Left cardiac atrium (tissue), 4 donors: ENCODE measurements around the gene PRSS35. TPM values are rescaled to one million over a fixed set of nuclear protein-coding genes. Genes with fewer than 3 reads are reported as not detected.
"Not testable (repeated sequence)": the region's sequence is repeated elsewhere in the genome, so short reads cannot be mapped to it uniquely, and the experiment has no call there.

ENCODE experiments used
- ATAC-seq, 2 donors: fragments of 200-7000 bp; cut with Tn5 transposase; one replicate each; pipeline ENCODE4 v1.9.1; 2020; ENCODE audit warnings: mild to moderate bottlenecking in 2 of 2, moderate library complexity in 2 of 2
- DNase-seq: peaks from one replicate; pipeline ENCODE4 v3.0.0-alpha.2; 2020
- intact Hi-C, 2 donors: fragments of 100-400 bp; cut with DNase I; formaldehyde crosslinking; loops; one replicate each; pipeline versions ENCODE4 v1.14.1 to v1.15.1; 2022 to 2023
- long read RNA-seq: library from polyadenylated mRNA; unstranded; transcript quantifications from one replicate; pipeline ENCODE4 v2.0.0, GENCODE V29; 2021
- total RNA-seq, 2 donors: library from RNA; stranded (reverse); fragmentation: NEBNext Ultra II Directional; extraction: Animal tissue kit (Norgen Biotek cat#: 25700); gene quantifications; one replicate each; pipeline ENCODE4 v1.2.1, GENCODE V29; 2021
- donor health status: DM: no; HTN: yes; CAD: no.
- donor health status: DM: no; HTN: yes; CAD: no; lungs with severe emphysema.
- donor health status: DM: yes; HTN: yes; CAD: no.
- donor health status: Dilated cardiomyopathy.

PRSS35 gene, protein sequence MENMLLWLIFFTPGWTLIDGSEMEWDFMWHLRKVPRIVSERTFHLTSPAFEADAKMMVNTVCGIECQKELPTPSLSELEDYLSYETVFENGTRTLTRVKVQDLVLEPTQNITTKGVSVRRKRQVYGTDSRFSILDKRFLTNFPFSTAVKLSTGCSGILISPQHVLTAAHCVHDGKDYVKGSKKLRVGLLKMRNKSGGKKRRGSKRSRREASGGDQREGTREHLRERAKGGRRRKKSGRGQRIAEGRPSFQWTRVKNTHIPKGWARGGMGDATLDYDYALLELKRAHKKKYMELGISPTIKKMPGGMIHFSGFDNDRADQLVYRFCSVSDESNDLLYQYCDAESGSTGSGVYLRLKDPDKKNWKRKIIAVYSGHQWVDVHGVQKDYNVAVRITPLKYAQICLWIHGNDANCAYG
- total RNA-seq = 1 to 10 TPM in 1 of 2 donors, under 1 TPM in 1; 0.94 to 2.5 TPM
- long read RNA-seq, partial matches to known transcripts = 0 of 1 reads
- long read RNA-seq, other reads (novel, unspliced or antisense) = 1 of 1 reads

DNA sequence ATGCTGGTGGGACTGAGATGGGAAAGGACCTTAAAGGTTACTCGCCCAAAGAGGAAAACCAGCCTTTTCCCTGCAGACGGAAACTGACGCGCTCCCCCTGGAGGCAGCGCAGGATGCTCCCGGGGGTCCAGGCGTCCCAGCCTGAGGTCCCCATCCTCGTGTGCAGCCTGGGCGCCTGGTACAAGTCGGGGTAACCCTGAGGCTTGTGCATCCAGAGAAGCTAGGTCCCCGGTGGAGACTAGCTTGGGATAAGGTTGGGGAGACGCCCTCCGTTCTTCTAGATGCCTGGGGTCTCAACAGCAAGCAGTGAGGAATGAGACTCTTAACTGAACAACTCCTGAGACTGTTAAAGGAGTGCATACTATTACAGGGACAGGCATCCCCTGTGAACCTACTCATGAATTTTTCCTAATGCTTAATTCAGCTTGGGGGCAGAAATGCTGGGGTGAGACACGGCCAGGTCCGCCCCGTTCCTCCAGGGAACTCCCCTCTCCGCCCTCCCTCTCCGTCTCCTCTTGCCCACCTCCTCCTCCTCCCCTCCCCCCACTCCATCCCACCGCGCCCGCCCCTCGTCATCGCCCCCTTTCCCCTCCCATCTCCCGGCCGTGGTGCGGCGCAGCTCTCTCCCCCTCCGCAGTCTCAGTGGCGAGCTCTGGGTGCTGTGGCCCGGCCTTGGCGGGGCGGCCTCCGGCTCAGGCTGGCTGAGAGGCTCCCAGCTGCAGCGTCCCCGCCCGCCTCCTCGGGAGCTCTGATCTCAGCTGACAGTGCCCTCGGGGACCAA, at the start of gene PRSS35:
PRSS35 (plus strand) TSS at position 634 of the 781 bp plus-strand sequence. CDS start 10,908 bp downstream, outside the sequence.
- ATAC-seq = peak; percentile 90 to 94
- intact Hi-C loops = loop anchor here (2.0 to 10.0 kb wide), 3 partner anchors 93 to 437 kb away; no protein-coding TSS in a partner anchor
- peak; percentile 59 for DNase-seq

DNA sequence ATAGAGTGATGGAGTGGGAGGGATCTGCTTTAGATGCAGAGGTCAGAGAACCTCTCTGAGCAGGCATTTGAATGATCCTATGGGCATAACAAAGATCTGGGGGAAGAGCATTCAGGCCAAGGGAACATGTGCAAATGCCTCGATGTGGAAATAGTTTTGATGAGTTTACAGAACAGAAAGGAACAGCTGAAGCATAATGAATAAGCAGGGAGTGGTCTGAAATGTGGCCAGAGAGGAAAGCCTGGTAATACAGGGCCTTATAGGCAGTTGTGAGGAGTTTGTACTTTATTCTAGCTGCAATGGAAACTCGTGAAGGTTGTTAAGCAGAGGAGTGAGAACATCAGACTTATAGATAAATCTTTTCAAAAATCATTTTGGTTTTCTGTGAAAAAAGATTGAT, 48.4 kb upstream of the PRSS35 start:
- no peak for DNase-seq
- ATAC-seq = peak in 1 of 2 donors; percentile 43
- intact Hi-C loops = no loop called here

DNA sequence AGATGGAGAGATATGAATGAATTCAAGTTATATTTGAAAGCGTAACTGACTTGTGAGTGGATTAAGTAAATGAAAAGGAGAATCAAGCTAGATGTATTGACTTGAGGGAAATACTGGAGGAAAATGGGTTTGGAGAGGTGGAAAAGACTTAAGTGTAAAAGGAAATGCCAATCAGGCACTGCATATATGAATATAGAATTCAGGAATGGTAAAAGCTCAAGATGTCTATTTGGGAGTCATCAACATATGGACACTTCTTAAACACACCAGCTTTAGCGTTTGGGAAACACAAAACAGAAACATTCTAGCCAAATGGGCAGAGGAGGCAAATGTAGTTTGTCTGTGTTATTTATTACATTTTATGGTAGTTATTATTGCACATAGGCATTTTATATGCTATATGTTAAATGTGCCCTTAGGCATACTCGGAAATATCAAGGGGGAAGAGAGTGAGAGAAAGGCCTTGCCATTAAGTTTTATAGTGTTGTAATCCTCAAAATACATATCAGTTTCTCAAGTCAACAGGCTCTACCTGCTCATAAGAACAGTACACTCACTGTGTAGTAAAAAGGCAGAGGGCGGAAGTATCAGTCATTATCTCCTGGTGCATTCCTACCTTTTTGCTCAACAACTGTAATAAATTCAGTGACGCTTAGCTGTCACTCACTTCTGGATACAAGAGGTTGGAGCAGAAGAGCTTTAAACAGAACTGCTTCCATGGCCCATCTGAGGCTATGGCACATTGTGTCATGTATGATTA, 47.8 kb upstream of the PRSS35 start:
- ATAC-seq (no peak), DNase-seq (no peak)
- intact Hi-C loops = no loop called here

DNA sequence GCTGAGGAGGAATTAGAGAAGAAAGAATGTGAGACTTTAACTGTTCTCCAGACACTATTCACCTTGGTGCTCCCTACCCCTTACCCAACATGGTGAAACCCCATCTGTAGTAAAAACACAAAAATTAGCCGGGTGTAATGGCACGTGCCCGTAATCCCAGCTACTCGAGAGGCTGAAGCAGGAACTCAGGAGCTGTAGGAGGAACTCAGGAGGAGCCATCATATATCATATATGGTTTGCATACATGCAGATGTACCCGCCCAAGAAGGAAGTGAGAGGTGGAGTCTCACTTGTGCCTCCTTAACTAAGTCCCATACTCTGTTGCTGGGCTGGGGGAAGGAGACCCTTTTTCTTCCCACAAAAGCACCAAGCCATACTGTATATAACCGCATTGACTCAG, 46.0 kb upstream of the PRSS35 start:
- ATAC-seq (no peak), DNase-seq (no peak)
- intact Hi-C loops = no loop called here

DNA sequence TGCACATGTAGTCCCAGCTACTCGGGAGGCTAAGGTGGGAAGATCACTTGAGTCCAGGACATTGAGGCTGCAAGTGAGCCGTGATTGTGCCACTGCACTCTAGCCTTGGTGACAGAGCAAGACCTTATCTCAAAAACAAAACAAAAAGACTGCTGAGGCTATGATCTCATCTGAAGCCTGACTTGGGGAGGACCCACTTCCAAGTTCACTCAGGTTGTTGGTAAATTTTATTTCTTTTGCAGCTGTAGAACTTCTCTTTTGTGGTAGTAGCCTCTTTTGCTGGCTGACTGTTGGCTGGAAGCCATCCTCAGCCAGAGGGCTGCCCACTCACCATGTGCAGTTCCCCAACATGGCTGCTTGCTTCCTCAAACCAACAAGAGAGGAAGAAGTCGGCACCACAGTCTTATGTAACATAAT, 44.7 kb upstream of the PRSS35 start:
- intact Hi-C loops = no loop called here
- ATAC-seq (peak; percentile 58 to 81), DNase-seq (peak; percentile 33)

DNA sequence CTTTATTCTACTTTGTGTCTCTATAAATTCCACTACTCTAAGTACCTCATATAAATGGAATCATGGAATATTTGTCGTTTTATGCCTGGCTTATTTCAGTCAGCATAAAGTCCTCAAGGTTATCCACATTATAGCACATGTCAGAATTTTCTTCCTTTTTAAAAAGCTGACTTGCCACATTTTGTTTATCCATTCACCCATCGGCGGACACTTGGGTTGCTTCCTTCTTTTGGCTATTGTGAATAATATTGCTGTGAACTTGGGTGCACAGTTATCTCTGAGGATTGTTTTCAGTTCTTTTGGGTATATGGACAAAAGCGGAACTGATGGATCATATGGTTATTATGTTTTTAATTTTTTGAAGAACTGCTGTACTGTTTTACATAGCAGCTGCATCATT, 42.3 kb upstream of the PRSS35 start:
- DNase-seq = no peak
- intact Hi-C loops = no loop called here
- peak in 1 of 2 donors; percentile 16 for ATAC-seq

DNA sequence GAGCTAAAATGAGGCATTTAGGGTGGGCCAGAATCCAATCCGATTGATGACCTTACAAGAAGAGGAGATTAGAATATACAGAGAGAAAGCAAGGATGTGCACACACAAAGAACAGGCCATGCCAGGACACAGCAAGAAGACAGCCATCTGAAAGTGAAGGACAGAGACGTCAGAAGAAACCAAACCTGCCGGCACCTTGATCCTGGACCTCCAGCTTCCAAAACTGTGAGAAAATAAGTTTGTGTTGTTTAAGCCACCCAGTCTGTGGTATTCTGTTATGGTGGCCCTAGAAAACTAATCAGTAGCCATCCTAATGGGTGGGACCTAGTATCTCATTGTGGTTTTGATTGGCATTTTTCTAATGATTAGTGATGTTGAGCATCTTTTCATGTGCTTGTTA, 41.7 kb upstream of the PRSS35 start:
- intact Hi-C loops = no loop called here
- DNase-seq (no peak), ATAC-seq (no peak)

DNA sequence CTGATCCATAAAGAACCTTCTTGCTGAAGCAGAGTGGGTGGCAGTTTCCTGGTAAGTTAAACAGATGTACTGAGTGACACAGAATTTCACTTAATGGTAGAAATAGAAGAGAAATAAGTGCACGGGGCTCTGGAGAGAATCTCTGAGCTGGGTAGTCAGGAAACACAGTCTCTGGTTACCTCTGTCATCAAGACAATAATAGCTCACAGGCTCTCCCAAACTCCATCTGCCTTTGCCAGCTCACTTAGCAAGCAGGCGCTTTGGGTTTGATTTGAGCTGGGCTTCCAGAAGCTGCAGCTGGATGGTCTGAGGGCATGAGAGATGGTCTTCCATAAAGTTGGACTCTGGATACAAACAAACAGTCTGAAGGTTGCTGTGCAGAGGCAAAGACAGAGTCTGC, 39.6 kb upstream of the PRSS35 start:
- ATAC-seq (peak in 1 of 2 donors; percentile 64), DNase-seq (no peak)
- intact Hi-C loops = no loop called here

DNA sequence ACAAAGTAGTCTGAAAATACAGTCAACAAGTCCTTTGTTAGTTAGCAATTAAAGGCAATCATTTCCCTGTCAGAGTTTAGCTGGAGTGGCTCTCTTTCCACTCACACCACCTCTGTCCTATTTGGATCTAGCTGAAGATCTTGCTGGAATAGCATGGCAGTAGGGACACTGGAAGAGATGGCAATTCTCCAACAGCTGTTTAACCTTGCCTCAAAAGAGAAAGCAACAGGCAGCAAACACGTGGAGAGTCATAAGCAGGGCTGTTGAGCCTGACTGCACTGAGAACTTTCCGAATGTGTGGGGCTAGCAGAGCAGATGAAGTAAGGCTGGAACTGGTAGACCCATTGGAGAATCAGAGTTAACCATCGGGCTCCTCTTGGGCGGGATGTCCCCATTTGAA, 38.0 kb upstream of the PRSS35 start:
- intact Hi-C loops = no loop called here

DNA sequence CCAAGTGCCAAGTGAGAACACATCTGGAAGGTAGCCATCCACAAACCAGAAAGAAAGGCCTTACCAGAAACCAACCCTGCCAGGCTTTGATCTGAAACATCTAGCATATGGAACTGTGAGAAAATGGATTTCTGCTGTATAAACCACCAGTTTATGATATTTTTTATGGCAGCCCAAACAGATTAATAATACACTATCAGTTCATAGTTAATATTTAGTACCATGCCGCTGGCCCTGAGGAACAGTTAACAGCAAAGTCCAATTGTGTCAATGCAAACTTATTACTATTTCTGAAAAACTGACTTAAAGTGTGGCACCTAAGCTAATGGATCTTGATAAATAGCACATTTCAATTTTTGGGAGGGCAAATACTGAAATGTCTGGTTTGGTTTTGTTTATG, 35.4 kb upstream of the PRSS35 start:
- no peak for ATAC-seq
- no peak for DNase-seq
- intact Hi-C loops = no loop called here

More for the DNA sequence above, 38.0 kb upstream of the PRSS35 start:
- DNase-seq = no peak
- peak; percentile 36 to 84 for ATAC-seq

DNA sequence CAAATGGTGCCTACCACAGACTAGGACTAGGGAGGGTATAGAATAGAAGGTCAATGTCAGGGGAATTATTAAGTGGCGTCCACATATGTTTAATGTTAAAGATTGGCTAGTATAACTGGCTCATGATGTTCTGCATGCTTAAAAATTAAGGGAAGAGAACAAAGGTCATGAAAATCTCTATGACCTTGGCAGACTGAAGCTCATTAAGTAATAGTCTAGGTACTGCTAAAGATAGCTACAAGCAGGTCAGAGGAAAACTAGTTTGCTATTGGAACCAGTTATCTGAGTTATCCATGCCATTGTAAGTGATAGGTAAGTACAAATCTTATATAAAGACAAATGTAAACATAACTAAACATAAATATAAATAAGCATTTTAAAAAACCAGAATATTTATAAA, 32.9 kb upstream of the PRSS35 start:
- DNase-seq = no peak
- intact Hi-C loops = no loop called here
- ATAC-seq = no peak

DNA sequence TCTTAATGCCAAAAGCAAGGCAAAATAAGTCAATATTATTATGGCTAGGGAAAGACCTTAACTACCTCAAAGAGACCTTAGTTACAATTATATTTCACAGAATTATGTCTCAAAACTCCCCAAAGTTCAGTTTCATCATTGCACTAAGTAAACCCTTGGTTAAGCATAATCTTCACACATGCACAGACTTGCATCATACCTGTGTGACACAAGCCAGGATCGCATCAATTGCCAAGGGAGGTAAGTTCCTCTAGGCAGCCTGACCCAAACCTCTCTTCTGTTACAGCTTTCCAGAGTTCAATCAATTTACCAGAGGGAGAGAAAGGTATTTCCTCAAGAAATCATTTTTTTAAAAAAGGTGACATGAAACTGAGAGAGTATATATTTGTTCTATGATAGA, 31.9 kb upstream of the PRSS35 start:
- intact Hi-C loops = no loop called here
- no peak for DNase-seq
- ATAC-seq = peak in 1 of 2 donors; percentile 73

DNA sequence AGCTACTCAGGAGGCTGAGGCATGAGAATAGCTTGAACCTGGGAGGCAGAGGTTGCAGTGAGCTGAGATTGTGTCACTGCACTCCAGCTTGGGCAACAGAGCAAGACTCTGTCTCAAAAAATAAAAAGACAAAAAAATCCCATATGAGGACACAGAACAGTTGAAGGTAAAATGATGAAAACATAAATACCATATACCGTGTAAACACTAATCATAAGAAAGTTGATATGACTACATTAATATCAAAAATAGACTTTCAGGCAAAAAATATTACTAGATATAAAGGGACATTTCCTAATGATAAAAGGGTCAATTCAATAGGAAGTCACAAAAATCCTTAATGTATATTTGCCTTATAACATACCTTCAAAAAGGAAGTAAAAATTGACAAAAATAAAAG, 30.4 kb upstream of the PRSS35 start:
- DNase-seq, ATAC-seq, intact Hi-C loops: not testable (repeated sequence)

DNA sequence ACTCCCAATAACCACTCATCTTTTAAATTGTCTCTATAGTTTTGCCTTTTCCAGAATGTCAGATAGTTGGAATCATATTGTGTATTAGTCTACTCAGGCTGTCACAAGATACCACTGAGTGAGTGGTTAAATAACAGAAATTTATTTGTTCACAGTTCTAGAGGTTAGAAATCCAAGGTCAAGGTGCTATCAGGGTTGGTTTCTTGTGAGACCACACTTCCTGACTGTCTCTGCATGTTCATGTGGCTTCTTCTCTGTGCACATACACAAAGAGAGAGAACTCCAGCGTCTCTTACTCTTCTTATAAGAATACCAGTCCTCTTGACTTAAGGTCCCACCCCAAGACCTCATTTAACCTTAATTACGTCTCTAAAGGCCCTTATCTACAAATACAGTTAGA, 23.9 kb upstream of the PRSS35 start:
- intact Hi-C loops = no loop called here
- no peak for DNase-seq
- ATAC-seq = no peak

DNA sequence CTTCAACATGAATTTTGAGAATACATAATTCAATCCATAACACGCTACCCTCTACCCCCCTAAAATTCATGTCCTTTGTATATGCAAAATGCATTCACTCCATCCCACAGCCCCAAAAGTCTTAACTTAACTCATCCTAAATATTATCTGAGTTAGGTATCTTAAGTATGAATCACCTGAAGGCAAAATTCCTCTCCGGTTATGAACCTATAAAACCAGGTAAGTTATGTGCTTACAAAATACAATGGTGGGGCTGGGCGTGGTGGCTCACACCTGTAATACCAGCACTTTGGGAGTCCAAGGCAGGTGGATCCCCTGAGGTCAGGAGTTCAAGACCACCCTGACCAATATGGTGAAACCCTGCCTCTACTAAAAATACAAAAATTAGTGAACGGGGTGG, 23.5 kb upstream of the PRSS35 start:
- DNase-seq = no peak
- intact Hi-C loops = no loop called here

DNA sequence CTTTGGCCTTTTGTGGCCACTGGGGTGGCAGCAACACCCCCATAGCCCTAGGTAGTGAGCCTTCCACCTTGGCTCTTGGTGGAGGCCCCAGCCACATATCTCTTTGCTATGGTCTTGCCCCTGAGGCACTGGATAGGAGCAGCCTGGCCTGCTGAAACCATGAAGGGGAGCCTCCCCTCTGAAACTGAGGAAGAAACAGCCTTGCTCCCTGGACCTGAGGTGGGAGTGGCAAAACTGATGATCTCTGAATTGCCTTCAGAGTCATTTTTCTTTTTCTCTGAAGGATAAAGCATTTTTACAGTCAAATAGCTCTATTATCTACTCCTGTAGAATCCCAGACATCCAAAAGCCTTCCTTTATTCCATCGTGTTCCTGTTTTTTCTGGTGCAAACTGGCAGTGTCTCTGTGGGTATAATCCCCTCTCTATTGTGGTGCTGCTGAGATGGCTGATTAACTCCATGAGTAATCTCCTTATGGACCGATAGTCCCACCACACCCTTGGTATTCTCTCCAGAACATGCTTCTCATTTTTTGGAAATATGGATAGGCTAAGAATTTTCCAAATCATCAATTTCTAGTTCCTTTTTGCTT, 22.0 kb upstream of the PRSS35 start:
- intact Hi-C loops = no loop called here
- DNase-seq (no peak), ATAC-seq (no peak)

More for the DNA sequence above, 23.5 kb upstream of the PRSS35 start:
- ATAC-seq = no peak

DNA sequence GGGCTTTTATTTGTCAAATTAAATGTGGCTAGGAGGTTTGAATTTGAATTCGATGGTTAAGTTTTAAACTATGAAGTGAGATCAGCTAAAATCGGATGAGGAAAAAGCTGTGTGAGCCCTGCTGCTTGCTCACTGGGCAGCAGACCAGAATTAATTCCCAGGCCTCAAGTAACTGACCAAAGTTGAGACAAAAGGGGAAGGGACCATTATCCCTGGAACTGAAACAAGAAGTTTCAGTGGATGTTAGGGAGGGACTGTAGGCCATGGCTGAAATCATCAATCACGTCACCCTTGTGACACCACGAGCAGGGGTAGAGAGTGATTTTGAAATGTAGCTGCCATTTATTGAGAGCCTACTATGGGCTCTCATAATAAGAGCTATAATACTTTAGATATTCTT, 7.0 kb upstream of the PRSS35 start:
- DNase-seq (peak; percentile 24), ATAC-seq (peak; percentile 78 to 84)
- intact Hi-C loops = no loop called here

DNA sequence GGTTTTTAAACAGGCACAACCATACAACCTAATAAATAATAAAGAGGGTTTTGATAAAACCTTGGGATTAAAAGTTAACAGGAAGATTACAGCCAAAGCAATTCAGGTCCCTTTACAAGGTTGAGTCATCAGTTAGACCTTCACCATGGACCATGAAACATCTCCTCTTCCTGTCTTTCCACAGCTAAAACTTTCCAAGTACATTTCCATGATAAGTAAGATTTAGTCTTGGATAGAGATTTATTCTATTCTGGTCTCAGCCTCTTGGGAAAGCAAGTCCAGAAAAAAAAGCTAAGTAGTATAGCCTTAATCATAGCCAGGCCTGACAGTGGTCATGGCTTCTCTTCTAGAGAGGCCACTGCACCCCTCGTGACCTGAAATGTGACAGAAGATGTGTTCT, 2.9 kb upstream of the PRSS35 start:
- intact Hi-C loops = no loop called here
- ATAC-seq = no peak
- DNase-seq = no peak

DNA sequence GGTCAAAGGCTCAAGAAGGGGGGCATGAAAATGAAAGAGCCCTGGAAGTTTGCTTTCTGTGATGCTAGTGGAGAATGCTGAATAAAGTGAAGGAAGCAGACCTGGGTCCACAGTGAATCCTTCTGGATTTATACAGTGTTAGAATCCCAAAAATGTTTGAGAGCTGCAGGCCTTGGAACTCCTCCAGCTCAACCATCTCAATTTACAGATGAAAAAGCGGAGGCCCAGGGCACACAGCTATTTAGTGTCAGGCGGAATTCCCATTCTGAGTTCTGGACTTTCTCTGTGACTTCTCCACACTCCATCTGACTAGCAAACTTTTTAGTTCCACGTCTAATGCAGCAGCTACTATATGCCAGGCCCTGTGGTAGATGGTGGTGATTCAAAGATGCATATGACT, 1.5 kb upstream of the PRSS35 start:
- DNase-seq = no peak
- ATAC-seq = no peak
- intact Hi-C loops = loop anchor here (5.0 to 10.0 kb wide), 2 partner anchors 288 to 436 kb away; no protein-coding TSS in a partner anchor
